K562 (cell line): Measurements from ENCODE around the gene IL36RN. TPM values are rescaled to one million over a fixed set of nuclear protein-coding genes. Genes with fewer than 3 reads are reported as not detected.

Source experiments
- ATAC-seq: fragments of 200-7000 bp; cut with Tn5 transposase; 3 replicates; pipeline ENCODE4 v1.9.1; 2020; ENCODE audit warnings: moderate library complexity
- BruUV-seq: library from RNA; stranded (reverse); fragments of 400-500 nt; replicated peaks from 2 replicates; lab custom pipeline; 2021; lab: Mats Ljungman, UMichigan
- CTCF ChIA-PET: fragments of 300-600 bp; formaldehyde crosslinking; extraction: SDS; loops from one replicate; lab custom pipeline; 2021; ENCODE audit warnings: low intra/inter-chr PET ratio; lab: Yijun Ruan, JAX
- POLR2A ChIA-PET: fragments of 300-600, 350-650 bp; sonication (Branson Sonifier 250); formaldehyde crosslinking; extraction: SDS; loops from one replicate; lab custom pipeline; 2021; ENCODE audit warnings: antibody characterized with exemption, inconsistent platforms; lab: Yijun Ruan, JAX
- DNase-seq, 4 experiments: peaks; one replicate each; pipeline versions ENCODE4 v3.0.0 to v3.0.0-alpha.2; 2011 to 2018; ENCODE audit warnings: low spot score in 3 of 4, mixed read lengths in 3 of 4; ENCODE audit errors: extremely low read depth in 1 of 4
- FAIRE-seq: peaks from 2 replicates; lab custom pipeline; 2011; peaks lifted over from hg19 to GRCh38; lab: Jason Lieb, UNC
- H2AFZ ChIP-seq: 2 replicates; pipeline ENCODE4 v1.6.0; 2011; ENCODE audit warnings: low read depth, low read length, control low read depth, inconsistent platforms
- H3K27ac ChIP-seq: fragments of 200-600 bp; 3 replicates; pipeline ENCODE4 v1.8.0; 2011; ENCODE audit warnings: low read depth, mild to moderate bottlenecking, control low read depth, inconsistent platforms, low read length, moderate library complexity, mixed read lengths; ENCODE audit errors: extremely low read depth
- H3K27me3 ChIP-seq, 2 experiments: fragments of 300-600 bp in 1 of 2; 2 replicates in 1 of 2; 3 replicates in 1 of 2; pipeline versions ENCODE4 v1.6.0 to v1.8.0; 2011; ENCODE audit warnings: inconsistent platforms in 2 of 2, low read length in 2 of 2, mild to moderate bottlenecking in 1 of 2, mixed read lengths in 1 of 2, moderate library complexity in 1 of 2; ENCODE audit not compliant: control insufficient read depth in 2 of 2, insufficient read depth in 2 of 2
- H3K36me3 ChIP-seq: fragments of 300-600 bp; 3 replicates; pipeline ENCODE4 v1.8.0; 2011; ENCODE audit warnings: mild to moderate bottlenecking, low read length, inconsistent platforms; ENCODE audit not compliant: control insufficient read depth, insufficient read depth
- H3K4me1 ChIP-seq, 2 experiments: fragments of 200-600 bp in 1 of 2; replicated peaks in 1 of 2; 2 replicates in 1 of 2; 3 replicates in 1 of 2; pipeline versions ENCODE4 v1.5.1 to v1.8.0; 2011; ENCODE audit warnings: inconsistent platforms in 2 of 2, low read length in 2 of 2, mild to moderate bottlenecking in 1 of 2, mixed read lengths in 1 of 2, moderate library complexity in 1 of 2; ENCODE audit not compliant: control insufficient read depth in 2 of 2, insufficient read depth in 2 of 2
- H3K4me2 ChIP-seq: 2 replicates; pipeline ENCODE4 v1.6.1; 2011; ENCODE audit warnings: low read length, control low read depth, inconsistent platforms, mixed read lengths; ENCODE audit not compliant: insufficient read depth
- H3K4me3 ChIP-seq: fragments of 200-600 bp; sonication (generic), shearing (Covaris generic); 2 replicates; pipeline ENCODE4 v1.5.1; 2016; ENCODE audit warnings: control low read depth, inconsistent platforms
- H3K79me2 ChIP-seq: fragments of 200-600 bp; 3 replicates; pipeline ENCODE4 v1.8.0; 2011; ENCODE audit warnings: low read length, inconsistent platforms; ENCODE audit not compliant: control insufficient read depth, insufficient read depth
- H3K9ac ChIP-seq, 2 experiments: 2 replicates each; pipeline versions ENCODE4 v1.6.0 to v1.6.1; 2011; ENCODE audit warnings: low read depth in 2 of 2, low read length in 2 of 2, control low read depth in 1 of 2, inconsistent platforms in 1 of 2, mild to moderate bottlenecking in 1 of 2, mixed read lengths in 1 of 2; ENCODE audit not compliant: insufficient read depth in 1 of 2
- H3K9me1 ChIP-seq: one replicate; pipeline ENCODE4 v1.6.0; 2011; ENCODE audit warnings: inconsistent platforms, mild to moderate bottlenecking, low read length, moderate library complexity; ENCODE audit not compliant: control insufficient read depth, insufficient read depth
- H3K9me3 ChIP-seq: replicated peaks from 2 replicates; pipeline ENCODE4 v1.5.1; 2011; ENCODE audit warnings: low read depth, low read length, inconsistent platforms; ENCODE audit not compliant: control insufficient read depth, insufficient read depth
- H4K20me1 ChIP-seq: replicated peaks from 2 replicates; pipeline ENCODE4 v1.6.1; 2011; ENCODE audit warnings: low read length, inconsistent platforms, mixed read lengths; ENCODE audit not compliant: control insufficient read depth, insufficient read depth
- DNMT1 ChIP-seq: fragments of 450-650 bp; IDR thresholded peaks from 2 replicates; pipeline ENCODE4 v1.6.1; 2016; ENCODE audit warnings: antibody characterized with exemption, mild to moderate bottlenecking
- HSF4 ChIP-seq: fragments of 250-450 bp; sonication (Bioruptor Pico); IDR thresholded peaks from 2 replicates; pipeline ENCODE4 v2.1.2; 2022; ENCODE audit warnings: mild to moderate bottlenecking, moderate library complexity, borderline replicate concordance
- IRF1 ChIP-seq: sonication (generic); formaldehyde crosslinking; IDR thresholded peaks from 2 replicates; pipeline ENCODE4 v1.8.0; 2022; ENCODE audit warnings: missing genetic modification reagents, mild to moderate bottlenecking, borderline replicate concordance
- SRSF1 ChIP-seq: fragments of 200-400 bp; formaldehyde crosslinking; IDR thresholded peaks from 2 replicates; pipeline ENCODE4 v1.6.1; 2017; ENCODE audit warnings: mild to moderate bottlenecking, low read depth, low read length, moderate library complexity
- TEAD1 ChIP-seq, 2 experiments: fragments of 450-650 bp in 1 of 2; sonication (generic) in 1 of 2; formaldehyde crosslinking; IDR thresholded peaks; 2 replicates each; pipeline versions ENCODE4 v1.4.0 to v1.8.0; 2020 to 2022; ENCODE audit warnings: mild to moderate bottlenecking in 2 of 2, missing genetic modification reagents in 1 of 2
- THRB ChIP-seq: fragments of 450-650 bp; formaldehyde crosslinking; conservative IDR thresholded peaks from 2 replicates; pipeline ENCODE4 v1.4.0; 2022; ENCODE audit warnings: mild to moderate bottlenecking, missing genetic modification characterization
- ZBTB43 ChIP-seq: sonication (generic); formaldehyde crosslinking; IDR thresholded peaks from 2 replicates; pipeline ENCODE4 v1.8.0; 2023; ENCODE audit warnings: mild to moderate bottlenecking, missing genetic modification reagents
- ZNF589 ChIP-seq: fragments of 200-800 bp; sonication (Bioruptor generic); IDR thresholded peaks from 2 replicates; pipeline ENCODE4 v1.6.1; 2016; ENCODE audit warnings: low read depth, missing genetic modification characterization, missing compliant biosample characterization
- WGBS: fragments of 100-300 bp; shearing (Covaris generic); methylation state at CpG from one replicate; pipeline ENCODE4 v1.1.6; 2016; ENCODE audit warnings: low coverage, mixed read lengths; ENCODE audit not compliant: insufficient coverage; ENCODE audit errors: missing lambda C conversion rate; 5-methylcytosine and 5-hydroxymethylcytosine counted together
- in situ Hi-C: fragments of 300-500 bp; cut with MboI; formaldehyde crosslinking; loops from 4 replicates; pipeline ENCODE4 v1.15.0; 2018; ENCODE audit warnings: inconsistent platforms, mixed read lengths
- intact Hi-C: fragments of 100-400 bp; cut with micrococcal nuclease; formaldehyde crosslinking; loops from 2 replicates; pipeline ENCODE4 v1.14.2; 2022
- polyA plus RNA-seq, 8 experiments: library from polyadenylated mRNA; depleted of rRNA in 4 of 8; stranded (reverse) in 5 of 8; unstranded in 3 of 8; fragments of >200 nt; fragmentation: Nextera tagmentation in 2 of 8; fragmentation: Illumina TruSeq in 1 of 8; extraction: Ambion mirVana in 2 of 8; extraction: Trizol in 1 of 8; gene quantifications; 2 replicates each; pipeline versions ENCODE4 v1.2.1 to v1.2.3, GENCODE V29; 2011 to 2014; ENCODE audit warnings: inconsistent platforms in 1 of 8, missing spikeins in 1 of 8
- total RNA-seq, 7 experiments: library from RNA; depleted of rRNA in 6 of 7; stranded (reverse); fragments of >200 nt in 6 of 7; fragmentation: Illumina TruSeq in 2 of 7; extraction: Trizol in 2 of 7; gene quantifications; 2 replicates each; pipeline versions ENCODE4 v1.2.1 to v1.2.3, GENCODE V29; 2011 to 2021; ENCODE audit warnings: low replicate concordance in 1 of 7
- TF ChIP-seq, protein P1 (sequence below): fragments of 250-450 bp; sonication (Bioruptor Pico); IDR thresholded peaks from 2 replicates; pipeline ENCODE4 v1.4.0; 2020

IL36RN gene
- total and polyA plus RNA-seq, 9 of the 15 experiments (the other 6 are each of a cell fraction or from before 2014, with no cell fraction given) = not detected

DNA sequence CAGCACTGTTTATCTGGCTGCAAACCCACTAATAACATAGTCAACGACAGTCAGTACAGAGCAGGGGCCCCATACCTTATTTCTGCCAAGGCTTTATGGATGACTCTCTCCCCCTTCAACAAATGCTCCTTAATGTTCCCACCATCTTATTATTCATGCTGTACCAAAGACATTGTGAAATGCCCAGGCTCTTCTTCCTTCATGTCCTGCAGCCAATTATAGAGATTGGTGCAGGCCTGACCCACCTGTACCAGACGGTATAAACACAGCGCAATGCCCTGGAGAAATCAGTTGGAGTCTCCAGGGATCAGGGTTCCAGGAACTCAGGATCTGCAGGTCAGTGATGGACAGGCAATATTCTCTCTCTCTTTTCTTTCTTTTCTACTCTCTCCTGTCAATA lies 8.7 kb downstream of the IL36RN start, which contains the start of gene IL1F10:
IL1F10 (plus strand) TSS at position 290 of the 400 bp plus-strand sequence. CDS start 4,769 bp downstream, outside the sequence.
- in situ Hi-C loops (no loop called here), intact Hi-C loops (no loop called here)
- Histone ChIP-seq H3K9ac (no peak within 1 kb of the TSS), H3K9me1 (no peaks in the 10 kb centered on the region), H3K79me2 (no peaks in the 10 kb centered on the region), H3K4me1 (no peaks in the 10 kb centered on the region), H3K4me3 (no peak within 1 kb of the TSS), H3K9me3 (no peaks in the 10 kb centered on the region), H3K4me2 (no peak within 1 kb of the TSS), H4K20me1 (no peaks in the 10 kb centered on the region), H3K27ac (no peak within 1 kb of the TSS), H2AFZ (no peak within 1 kb of the TSS), H3K27me3 (peaks cover 0 to 24% of the 10 kb centered on the region in 2 experiments; a peak in 3 of 5 replicates), H3K36me3 (no peaks in the 10 kb centered on the region)
- CTCF ChIA-PET = interaction anchor here (0.6 kb wide), 1 partner anchor 25 kb away, joined by 3 read pairs; no protein-coding TSS in a partner anchor
- no peak for TF ChIP-seq DNMT1
- TF ChIP-seq, protein P1, sequence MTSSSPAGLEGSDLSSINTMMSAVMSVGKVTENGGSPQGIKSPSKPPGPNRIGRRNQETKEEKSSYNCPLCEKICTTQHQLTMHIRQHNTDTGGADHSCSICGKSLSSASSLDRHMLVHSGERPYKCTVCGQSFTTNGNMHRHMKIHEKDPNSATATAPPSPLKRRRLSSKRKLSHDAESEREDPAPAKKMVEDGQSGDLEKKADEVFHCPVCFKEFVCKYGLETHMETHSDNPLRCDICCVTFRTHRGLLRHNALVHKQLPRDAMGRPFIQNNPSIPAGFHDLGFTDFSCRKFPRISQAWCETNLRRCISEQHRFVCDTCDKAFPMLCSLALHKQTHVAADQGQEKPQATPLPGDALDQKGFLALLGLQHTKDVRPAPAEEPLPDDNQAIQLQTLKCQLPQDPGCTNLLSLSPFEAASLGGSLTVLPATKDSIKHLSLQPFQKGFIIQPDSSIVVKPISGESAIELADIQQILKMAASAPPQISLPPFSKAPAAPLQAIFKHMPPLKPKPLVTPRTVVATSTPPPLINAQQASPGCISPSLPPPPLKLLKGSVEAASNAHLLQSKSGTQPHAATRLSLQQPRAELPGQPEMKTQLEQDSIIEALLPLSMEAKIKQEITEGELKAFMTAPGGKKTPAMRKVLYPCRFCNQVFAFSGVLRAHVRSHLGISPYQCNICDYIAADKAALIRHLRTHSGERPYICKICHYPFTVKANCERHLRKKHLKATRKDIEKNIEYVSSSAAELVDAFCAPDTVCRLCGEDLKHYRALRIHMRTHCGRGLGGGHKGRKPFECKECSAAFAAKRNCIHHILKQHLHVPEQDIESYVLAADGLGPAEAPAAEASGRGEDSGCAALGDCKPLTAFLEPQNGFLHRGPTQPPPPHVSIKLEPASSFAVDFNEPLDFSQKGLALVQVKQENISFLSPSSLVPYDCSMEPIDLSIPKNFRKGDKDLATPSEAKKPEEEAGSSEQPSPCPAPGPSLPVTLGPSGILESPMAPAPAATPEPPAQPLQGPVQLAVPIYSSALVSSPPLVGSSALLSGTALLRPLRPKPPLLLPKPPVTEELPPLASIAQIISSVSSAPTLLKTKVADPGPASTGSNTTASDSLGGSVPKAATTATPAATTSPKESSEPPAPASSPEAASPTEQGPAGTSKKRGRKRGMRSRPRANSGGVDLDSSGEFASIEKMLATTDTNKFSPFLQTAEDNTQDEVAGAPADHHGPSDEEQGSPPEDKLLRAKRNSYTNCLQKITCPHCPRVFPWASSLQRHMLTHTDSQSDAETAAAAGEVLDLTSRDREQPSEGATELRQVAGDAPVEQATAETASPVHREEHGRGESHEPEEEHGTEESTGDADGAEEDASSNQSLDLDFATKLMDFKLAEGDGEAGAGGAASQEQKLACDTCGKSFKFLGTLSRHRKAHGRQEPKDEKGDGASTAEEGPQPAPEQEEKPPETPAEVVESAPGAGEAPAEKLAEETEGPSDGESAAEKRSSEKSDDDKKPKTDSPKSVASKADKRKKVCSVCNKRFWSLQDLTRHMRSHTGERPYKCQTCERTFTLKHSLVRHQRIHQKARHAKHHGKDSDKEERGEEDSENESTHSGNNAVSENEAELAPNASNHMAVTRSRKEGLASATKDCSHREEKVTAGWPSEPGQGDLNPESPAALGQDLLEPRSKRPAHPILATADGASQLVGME (CRISPR knock-in tag) = no peak
- no peak for TF ChIP-seq SRSF1
- TF ChIP-seq ZBTB43 (CRISPR knock-in tag) = no peak
- no peak for TF ChIP-seq HSF4
- no peak for TF ChIP-seq TEAD1 (CRISPR knock-in tag; IDR thresholded peaks at IDR 0.05)
- no peak for TF ChIP-seq IRF1 (CRISPR knock-in tag)
- TF ChIP-seq ZNF589 = no peak
- TF ChIP-seq THRB = no peak
- POLR2A ChIA-PET = interaction anchor here (1.0 to 1.1 kb wide), 2 partner anchors 9 to 12 kb away, joined by 3 to 5 read pairs; partner anchors contain the start of gene IL36RN
- no TSS peak for BruUV-seq
- 2% methylated on average over 3 of the region's 3 CpGs for whole genome bisulfite sequencing
- FAIRE-seq (no peak), ATAC-seq (no peak), DNase-seq (no peak)
